ENCODE results near the gene FAM124B.

The FAM124B gene

GRCh38 chr2:224333726-224334482, 68.0 kb downstream of the FAM124B start:
- DNase-seq = no peak

GRCh38 chr2:224331698-224332097, 70.2 kb downstream of the FAM124B start:
- DNase-seq = no peak

- no peak for DNase-seq
These were observed 73.1 kb downstream of the FAM124B start for GRCh38 chr2:224328798-224329197.
